Astrocyte (in vitro differentiated cells and primary cell): ENCODE results near the gene DHX16. TPM values are rescaled to one million over a fixed set of nuclear protein-coding genes. Genes with fewer than 3 reads are reported as not detected.

Experiments
- DNase-seq: peaks from one replicate; pipeline ENCODE4 v3.0.0-alpha.2; 2010; ENCODE audit warnings: low read depth
- FAIRE-seq: peaks from 2 replicates; lab custom pipeline; 2011; peaks lifted over from hg19 to GRCh38; lab: Jason Lieb, UNC
- H2AFZ ChIP-seq: 2 replicates; pipeline ENCODE4 v1.6.0; 2012; ENCODE audit warnings: low read depth, low read length, inconsistent platforms
- H3K27ac ChIP-seq: 2 replicates; pipeline ENCODE4 v1.5.1; 2011; ENCODE audit warnings: low read depth, low read length, inconsistent platforms
- H3K27me3 ChIP-seq: 2 replicates; pipeline ENCODE4 v1.6.0; 2011; ENCODE audit warnings: low read length, inconsistent platforms; ENCODE audit not compliant: insufficient read depth
- H3K36me3 ChIP-seq: 2 replicates; pipeline ENCODE4 v1.5.1; 2011; ENCODE audit warnings: low read length, inconsistent platforms; ENCODE audit not compliant: insufficient read depth
- H3K4me1 ChIP-seq: 2 replicates; pipeline ENCODE4 v1.5.1; 2011; ENCODE audit warnings: low read length, inconsistent platforms; ENCODE audit not compliant: insufficient read depth
- H3K4me2 ChIP-seq: 2 replicates; pipeline ENCODE4 v1.6.0; 2012; ENCODE audit warnings: low read length, inconsistent platforms
- H3K4me3 ChIP-seq: 2 replicates; pipeline ENCODE4 v1.5.1; 2011; ENCODE audit warnings: low read depth, mild to moderate bottlenecking, low read length, inconsistent platforms; ENCODE audit not compliant: insufficient read depth
- H3K79me2 ChIP-seq: 2 replicates; pipeline ENCODE4 v1.6.0; 2012; ENCODE audit warnings: mild to moderate bottlenecking, low read length, inconsistent platforms; ENCODE audit not compliant: insufficient read depth
- H3K9ac ChIP-seq: 2 replicates; pipeline ENCODE4 v1.6.0; 2012; ENCODE audit warnings: mild to moderate bottlenecking, low read length, inconsistent platforms
- H3K9me3 ChIP-seq: 2 replicates; pipeline ENCODE4 v1.5.1; 2012; ENCODE audit warnings: low read depth, mild to moderate bottlenecking, low read length, inconsistent platforms; ENCODE audit not compliant: insufficient read depth
- H4K20me1 ChIP-seq: 2 replicates; pipeline ENCODE4 v1.6.0; 2012; ENCODE audit warnings: low read length, inconsistent platforms; ENCODE audit not compliant: insufficient read depth
- H3K27ac Mint-ChIP-seq: one replicate; pipeline ENCODE4 v1.8.0; 2021; ENCODE audit warnings: mild to moderate bottlenecking, mixed read lengths; ENCODE audit not compliant: unreplicated experiment
- H3K27me3 Mint-ChIP-seq: one replicate; pipeline ENCODE4 v1.8.0; 2021; ENCODE audit warnings: low read depth, mixed read lengths; ENCODE audit not compliant: unreplicated experiment
- H3K36me3 Mint-ChIP-seq: one replicate; pipeline ENCODE4 v1.8.0; 2021; ENCODE audit warnings: low read depth, mixed read lengths; ENCODE audit not compliant: unreplicated experiment
- H3K4me1 Mint-ChIP-seq: one replicate; pipeline ENCODE4 v1.8.0; 2021; ENCODE audit warnings: low read depth, mixed read lengths; ENCODE audit not compliant: unreplicated experiment
- H3K4me3 Mint-ChIP-seq: one replicate; pipeline ENCODE4 v1.8.0; 2021; ENCODE audit warnings: mild to moderate bottlenecking, moderate library complexity, mixed read lengths; ENCODE audit not compliant: unreplicated experiment
- H3K9me3 Mint-ChIP-seq: one replicate; pipeline ENCODE4 v1.8.0; 2021; ENCODE audit warnings: mild to moderate bottlenecking, mixed read lengths; ENCODE audit not compliant: unreplicated experiment
- EZH2 ChIP-seq: IDR thresholded peaks from 2 replicates; pipeline ENCODE4 v1.6.1; 2012; ENCODE audit warnings: mild to moderate bottlenecking, low read length, inconsistent platforms; ENCODE audit not compliant: insufficient read depth
- total RNA-seq: library from RNA; stranded (reverse); gene quantifications from 2 replicates; pipeline ENCODE4 v1.2.1, GENCODE V29; 2021
- TF ChIP-seq, protein P1 (sequence below): IDR thresholded peaks from 2 replicates; pipeline ENCODE4 v1.5.1; 2011; ENCODE audit warnings: low read depth, mild to moderate bottlenecking, inconsistent platforms, low read length, moderate library complexity; ENCODE audit not compliant: insufficient read depth

The DHX16 gene
- total RNA-seq, 1 donor from 2014 or later: 30.0 TPM

DNA sequence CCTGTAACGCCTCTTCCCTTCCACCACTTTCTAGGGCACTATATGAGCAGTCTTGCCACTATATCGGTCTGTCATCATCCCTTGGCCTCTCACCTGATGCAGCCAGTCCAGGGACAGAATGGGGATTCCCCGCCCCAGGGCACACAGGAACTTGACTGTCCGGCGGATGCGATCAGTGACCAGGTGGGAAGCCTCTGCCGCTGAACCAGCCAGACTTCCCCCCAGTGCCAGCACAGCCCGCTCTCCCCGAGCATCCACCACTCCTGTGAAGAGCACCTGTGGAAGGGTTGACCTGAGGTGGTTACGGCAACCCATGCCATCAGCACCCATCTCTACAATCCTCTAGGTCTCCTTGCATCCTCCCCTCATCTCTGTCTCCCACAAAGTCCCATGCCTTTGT lies 30.2 kb upstream of the DHX16 start:
- no peak overlapping the region for H3K4me3 Mint-ChIP-seq
- DNase-seq: no peak

DNA sequence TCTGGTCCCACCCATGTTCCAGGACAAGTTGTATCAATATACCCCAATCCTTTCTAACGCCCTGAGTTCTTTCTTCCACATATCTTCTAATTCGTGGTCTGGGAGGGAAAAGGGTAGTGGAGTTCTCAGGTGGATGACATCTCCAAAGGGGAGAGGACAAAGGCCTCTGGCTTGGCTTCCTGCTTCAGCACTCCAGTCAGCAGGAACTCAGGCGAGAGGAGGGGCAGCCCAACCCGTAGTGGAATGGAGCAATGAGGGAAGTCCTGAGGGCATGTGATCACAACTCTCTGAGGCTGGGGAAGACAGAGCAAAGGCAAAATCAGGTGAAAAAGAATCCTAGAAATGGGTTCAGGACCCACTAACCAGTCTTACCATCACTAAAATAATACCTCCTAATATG lies 27.5 kb upstream of the DHX16 start:
- Histone ChIP-seq H3K27me3 (no peaks in the 10 kb centered on the region), H3K4me2 (no peak overlapping the region), H3K4me1 (peaks cover 2% of the 10 kb centered on the region), H3K27ac (no peak overlapping the region), H3K9ac (no peak overlapping the region), H3K4me3 (no peak overlapping the region), H3K79me2 (no peaks in the 10 kb centered on the region), H4K20me1 (no peaks in the 10 kb centered on the region), H2AFZ (no peak overlapping the region), H3K9me3 (no peaks in the 10 kb centered on the region), H3K36me3 (peaks cover 6% of the 10 kb centered on the region)
- Mint-ChIP-seq H3K36me3 (peaks cover 23% of the 10 kb centered on the region), H3K4me3 (no peak overlapping the region), H3K27ac (peak overlapping the region; percentile 24), H3K27me3 (no peaks in the 10 kb centered on the region), H3K9me3 (no peaks in the 10 kb centered on the region), H3K4me1 (peaks cover 3% of the 10 kb centered on the region)
- DNase-seq: no peak
- TF ChIP-seq EZH2: no peak
- TF ChIP-seq, protein P1, sequence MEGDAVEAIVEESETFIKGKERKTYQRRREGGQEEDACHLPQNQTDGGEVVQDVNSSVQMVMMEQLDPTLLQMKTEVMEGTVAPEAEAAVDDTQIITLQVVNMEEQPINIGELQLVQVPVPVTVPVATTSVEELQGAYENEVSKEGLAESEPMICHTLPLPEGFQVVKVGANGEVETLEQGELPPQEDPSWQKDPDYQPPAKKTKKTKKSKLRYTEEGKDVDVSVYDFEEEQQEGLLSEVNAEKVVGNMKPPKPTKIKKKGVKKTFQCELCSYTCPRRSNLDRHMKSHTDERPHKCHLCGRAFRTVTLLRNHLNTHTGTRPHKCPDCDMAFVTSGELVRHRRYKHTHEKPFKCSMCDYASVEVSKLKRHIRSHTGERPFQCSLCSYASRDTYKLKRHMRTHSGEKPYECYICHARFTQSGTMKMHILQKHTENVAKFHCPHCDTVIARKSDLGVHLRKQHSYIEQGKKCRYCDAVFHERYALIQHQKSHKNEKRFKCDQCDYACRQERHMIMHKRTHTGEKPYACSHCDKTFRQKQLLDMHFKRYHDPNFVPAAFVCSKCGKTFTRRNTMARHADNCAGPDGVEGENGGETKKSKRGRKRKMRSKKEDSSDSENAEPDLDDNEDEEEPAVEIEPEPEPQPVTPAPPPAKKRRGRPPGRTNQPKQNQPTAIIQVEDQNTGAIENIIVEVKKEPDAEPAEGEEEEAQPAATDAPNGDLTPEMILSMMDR: no peak
- FAIRE-seq: no peak

More for the DNA sequence above, 30.2 kb upstream of the DHX16 start:
- Histone ChIP-seq H3K9me3 (no peaks in the 10 kb centered on the region), H3K4me3 (no peak overlapping the region), H4K20me1 (no peaks in the 10 kb centered on the region), H3K9ac (no peak overlapping the region), H3K27ac (no peak overlapping the region), H3K36me3 (peaks cover 15% of the 10 kb centered on the region), H3K79me2 (no peaks in the 10 kb centered on the region), H3K27me3 (no peaks in the 10 kb centered on the region), H2AFZ (no peak overlapping the region), H3K4me2 (no peak overlapping the region), H3K4me1 (no peaks in the 10 kb centered on the region)
- H3K27ac Mint-ChIP-seq: no peak overlapping the region
- H3K4me1 Mint-ChIP-seq: peaks cover 3% of the 10 kb centered on the region
- no peak for FAIRE-seq
- H3K9me3 Mint-ChIP-seq: no peaks in the 10 kb centered on the region
- H3K27me3 Mint-ChIP-seq: no peaks in the 10 kb centered on the region
- H3K36me3 Mint-ChIP-seq: peaks cover 31% of the 10 kb centered on the region
- TF ChIP-seq, protein P1: no peak
- no peak for TF ChIP-seq EZH2

DNA sequence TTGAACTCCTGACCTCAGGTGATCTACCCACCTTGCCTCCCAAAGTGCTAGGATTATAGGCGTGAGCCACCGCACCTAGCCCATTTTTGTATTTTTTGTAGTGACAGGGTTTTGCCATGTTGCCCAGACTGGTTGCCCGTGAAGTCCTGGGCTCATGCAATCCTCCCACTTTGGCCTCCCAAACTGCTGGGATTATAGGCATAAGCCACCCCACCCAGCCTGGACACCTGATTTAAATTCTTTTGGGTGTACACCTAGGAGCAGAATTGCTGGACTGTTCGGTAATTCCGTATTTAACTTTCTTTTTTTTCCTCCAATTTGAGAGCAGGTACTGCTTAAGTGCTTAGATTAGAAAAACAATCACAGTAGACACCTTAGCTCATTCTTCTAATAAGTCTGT lies 23.6 kb upstream of the DHX16 start:
- DNase-seq (no peak), FAIRE-seq (no peak)
- no peaks in the 10 kb centered on the region for H4K20me1 ChIP-seq
- Mint-ChIP-seq H3K27me3 (no peaks in the 10 kb centered on the region), H3K9me3 (no peaks in the 10 kb centered on the region), H3K36me3 (peaks cover 6% of the 10 kb centered on the region), H3K27ac (no peak overlapping the region), H3K4me3 (no peak overlapping the region), H3K4me1 (peaks cover 13% of the 10 kb centered on the region)
- H3K27ac ChIP-seq: no peak overlapping the region
- no peak overlapping the region for H3K9ac ChIP-seq
- no peak overlapping the region for H2AFZ ChIP-seq
- H3K36me3 ChIP-seq: peaks cover 2% of the 10 kb centered on the region
- peaks cover 8% of the 10 kb centered on the region for H3K4me1 ChIP-seq
- no peaks in the 10 kb centered on the region for H3K27me3 ChIP-seq
- H3K79me2 ChIP-seq: no peaks in the 10 kb centered on the region
- H3K4me2 ChIP-seq: no peak overlapping the region
- H3K4me3 ChIP-seq: no peak overlapping the region
- H3K9me3 ChIP-seq: no peaks in the 10 kb centered on the region
- no peak for TF ChIP-seq EZH2
- TF ChIP-seq, protein P1: no peak
